GM12874 (cell line): ENCODE measurements around the gene CBFA2T3.

ENCODE experiments used
- TF ChIP-seq, protein P1 (sequence below): IDR thresholded peaks from 2 replicates; pipeline ENCODE4 v1.5.1; 2011; ENCODE audit warnings: low read depth, mild to moderate bottlenecking, control low read depth, low read length, moderate library complexity; ENCODE audit not compliant: insufficient read depth

The CBFA2T3 gene

DNA sequence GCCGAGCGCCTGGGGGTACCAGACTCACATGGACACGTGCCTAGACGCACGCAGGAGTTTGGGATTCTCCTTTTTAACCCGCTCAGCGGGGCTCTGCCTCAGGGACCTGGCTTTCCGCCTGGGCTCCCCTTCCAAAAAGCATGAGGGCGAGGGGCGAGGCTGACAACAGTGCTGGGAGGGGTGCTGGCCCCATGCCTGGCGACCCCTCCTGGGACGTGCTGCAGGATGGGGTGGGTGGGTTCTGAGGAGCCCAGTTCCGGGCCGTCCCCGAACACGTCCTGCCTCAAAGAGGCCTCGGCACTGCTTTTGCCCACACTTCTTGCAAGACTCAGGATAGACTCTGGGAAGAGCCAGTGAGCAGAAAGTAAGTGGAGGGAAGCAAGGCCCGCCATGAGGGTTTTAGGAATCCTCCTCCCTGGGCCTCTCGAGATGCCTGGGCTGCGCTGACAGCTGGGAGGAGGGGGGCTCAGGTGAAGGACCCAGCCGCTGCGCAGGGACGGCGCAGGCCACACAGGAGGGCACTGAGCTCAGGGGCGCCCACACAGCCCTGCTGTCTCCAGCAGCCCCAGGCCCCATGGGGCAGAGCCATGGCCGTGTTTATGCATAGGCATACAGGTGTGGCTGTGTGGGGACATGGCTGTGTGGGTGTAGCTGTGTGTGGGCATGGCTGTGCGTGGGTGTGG is 95.2 kb downstream of the CBFA2T3 start:
- TF ChIP-seq, protein P1, sequence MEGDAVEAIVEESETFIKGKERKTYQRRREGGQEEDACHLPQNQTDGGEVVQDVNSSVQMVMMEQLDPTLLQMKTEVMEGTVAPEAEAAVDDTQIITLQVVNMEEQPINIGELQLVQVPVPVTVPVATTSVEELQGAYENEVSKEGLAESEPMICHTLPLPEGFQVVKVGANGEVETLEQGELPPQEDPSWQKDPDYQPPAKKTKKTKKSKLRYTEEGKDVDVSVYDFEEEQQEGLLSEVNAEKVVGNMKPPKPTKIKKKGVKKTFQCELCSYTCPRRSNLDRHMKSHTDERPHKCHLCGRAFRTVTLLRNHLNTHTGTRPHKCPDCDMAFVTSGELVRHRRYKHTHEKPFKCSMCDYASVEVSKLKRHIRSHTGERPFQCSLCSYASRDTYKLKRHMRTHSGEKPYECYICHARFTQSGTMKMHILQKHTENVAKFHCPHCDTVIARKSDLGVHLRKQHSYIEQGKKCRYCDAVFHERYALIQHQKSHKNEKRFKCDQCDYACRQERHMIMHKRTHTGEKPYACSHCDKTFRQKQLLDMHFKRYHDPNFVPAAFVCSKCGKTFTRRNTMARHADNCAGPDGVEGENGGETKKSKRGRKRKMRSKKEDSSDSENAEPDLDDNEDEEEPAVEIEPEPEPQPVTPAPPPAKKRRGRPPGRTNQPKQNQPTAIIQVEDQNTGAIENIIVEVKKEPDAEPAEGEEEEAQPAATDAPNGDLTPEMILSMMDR, result no peak

DNA sequence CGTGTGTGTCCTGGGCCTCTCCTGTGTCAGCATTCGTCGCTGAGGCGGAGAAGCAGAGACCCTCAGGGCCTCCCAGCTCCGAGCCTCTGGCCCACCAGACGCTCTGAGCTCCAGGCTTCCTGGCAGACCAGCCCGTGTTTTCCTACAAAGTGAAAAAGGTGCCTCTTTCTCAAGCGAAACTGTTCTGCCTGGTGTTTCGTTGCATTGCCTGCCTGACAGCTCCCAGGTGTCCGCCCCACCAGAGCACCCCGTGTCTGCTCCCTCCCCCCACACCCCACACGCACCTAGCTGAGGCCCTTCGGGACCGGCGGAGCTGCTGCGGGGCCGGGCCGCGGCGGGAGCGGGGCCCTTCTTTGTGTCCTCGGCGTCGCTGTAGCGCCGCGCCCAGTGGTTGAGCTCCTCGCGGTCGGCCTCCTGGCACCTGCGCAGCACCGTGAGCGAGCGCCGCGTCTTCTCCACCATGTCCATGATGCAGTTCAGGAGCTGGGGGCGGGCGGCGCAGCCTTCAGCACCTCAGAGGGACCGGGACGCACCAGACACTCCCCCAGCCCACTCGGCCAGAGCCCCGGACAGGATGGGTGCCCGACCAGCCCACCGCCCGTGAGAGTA is 95.9 kb downstream of the CBFA2T3 start:
- TF ChIP-seq, protein P1, result no peak

GRCh38 chr16:88880226-88881006 is 96.6 kb downstream of the CBFA2T3 start:
- TF ChIP-seq, protein P1, result no peak

GRCh38 chr16:88879788-88880055 is 97.3 kb downstream of the CBFA2T3 start:
- TF ChIP-seq, protein P1, result no peak

- TF ChIP-seq, protein P1, result no peak
Observed at GRCh38 chr16:88878967-88879787, 97.8 kb downstream of the CBFA2T3 start.

DNA sequence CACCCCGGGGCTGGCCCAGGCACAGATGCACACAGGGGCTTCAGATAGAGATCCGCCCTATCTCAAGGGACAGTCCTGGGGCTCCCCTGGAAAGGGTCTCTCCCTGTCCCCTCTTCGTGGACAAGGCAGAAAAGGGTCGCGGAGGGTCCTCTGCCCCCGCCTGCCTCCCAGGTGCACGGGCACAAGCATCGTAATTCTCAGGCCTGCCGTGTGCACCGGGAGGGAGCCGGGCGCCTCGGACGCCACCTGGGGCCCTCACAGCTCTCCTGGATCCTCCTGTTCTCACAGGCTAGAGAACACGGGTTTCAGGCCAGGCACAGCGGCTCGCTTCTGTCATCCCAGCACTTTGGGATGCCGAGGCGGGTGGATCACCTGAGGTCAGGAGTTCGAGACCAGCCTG is 98.7 kb downstream of the CBFA2T3 start:
- TF ChIP-seq, protein P1, result no peak
